NCI-H187 treated with DMSO at 0.1 percent for 48 hours (cell line): Measurements from ENCODE around the gene TENM4.
"Not testable (repeated sequence)": the region's sequence is repeated elsewhere in the genome, so short reads cannot be mapped to it uniquely, and the experiment has no call there.

ENCODE experiments used
- DNase-seq: peaks from one replicate; lab custom pipeline; 2025; lab: John Stamatoyannopoulos, UW

TENM4 gene

DNA sequence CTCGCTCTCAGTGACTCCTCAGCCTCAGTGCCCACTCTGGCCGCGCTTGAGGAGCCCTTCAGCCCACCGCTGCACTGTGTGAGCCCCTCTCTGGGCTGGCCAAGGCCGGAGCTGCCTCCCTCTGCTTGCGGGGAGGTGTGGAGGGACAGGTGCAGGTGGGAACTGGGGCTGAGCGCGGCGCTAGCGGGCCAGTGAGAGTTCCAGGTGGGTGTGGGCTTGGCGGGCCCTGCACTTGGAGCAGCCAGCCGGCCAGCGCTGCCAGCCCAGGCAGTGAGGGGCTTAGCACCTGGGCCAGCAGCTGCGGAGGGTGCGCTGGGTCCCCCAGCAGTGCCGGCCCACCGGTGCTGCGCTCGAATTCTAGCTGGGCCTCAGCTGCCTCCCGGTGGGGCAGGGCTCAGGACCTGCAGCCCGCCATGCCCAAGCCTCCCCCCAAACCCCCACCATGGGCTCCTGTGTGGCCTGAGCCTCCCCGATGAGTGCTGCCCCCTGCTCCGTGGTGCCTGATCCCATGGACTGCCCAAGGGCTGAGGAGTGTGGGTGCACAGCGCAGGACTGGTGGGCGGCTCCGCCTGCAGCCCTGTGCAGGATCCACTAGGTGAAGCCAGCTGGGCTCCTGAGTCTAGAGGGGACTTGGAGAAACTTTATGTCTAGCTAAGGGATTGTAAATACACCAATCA, 802.0 kb downstream of the TENM4 start:
- no peak for DNase-seq

DNA sequence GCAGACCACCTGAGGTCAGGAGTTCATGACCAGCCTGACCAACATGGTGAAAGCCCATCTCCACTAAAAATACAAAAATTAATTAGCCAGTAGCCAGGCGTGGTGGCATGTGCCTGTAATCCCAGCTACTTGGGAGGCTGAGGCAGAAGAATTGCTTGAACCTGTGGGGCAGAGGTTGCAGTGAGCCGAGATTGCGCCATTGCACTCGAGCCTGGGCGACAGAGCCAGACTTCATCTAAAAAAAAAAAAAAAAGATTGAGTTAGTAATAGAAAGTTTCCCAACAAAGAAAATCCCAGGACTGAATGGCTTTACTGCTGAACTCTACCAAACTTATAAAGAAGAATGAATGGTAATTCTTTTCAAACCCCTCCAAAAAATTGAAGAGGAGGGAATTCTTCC, 803.3 kb downstream of the TENM4 start:
- DNase-seq, result not testable (repeated sequence)

DNA sequence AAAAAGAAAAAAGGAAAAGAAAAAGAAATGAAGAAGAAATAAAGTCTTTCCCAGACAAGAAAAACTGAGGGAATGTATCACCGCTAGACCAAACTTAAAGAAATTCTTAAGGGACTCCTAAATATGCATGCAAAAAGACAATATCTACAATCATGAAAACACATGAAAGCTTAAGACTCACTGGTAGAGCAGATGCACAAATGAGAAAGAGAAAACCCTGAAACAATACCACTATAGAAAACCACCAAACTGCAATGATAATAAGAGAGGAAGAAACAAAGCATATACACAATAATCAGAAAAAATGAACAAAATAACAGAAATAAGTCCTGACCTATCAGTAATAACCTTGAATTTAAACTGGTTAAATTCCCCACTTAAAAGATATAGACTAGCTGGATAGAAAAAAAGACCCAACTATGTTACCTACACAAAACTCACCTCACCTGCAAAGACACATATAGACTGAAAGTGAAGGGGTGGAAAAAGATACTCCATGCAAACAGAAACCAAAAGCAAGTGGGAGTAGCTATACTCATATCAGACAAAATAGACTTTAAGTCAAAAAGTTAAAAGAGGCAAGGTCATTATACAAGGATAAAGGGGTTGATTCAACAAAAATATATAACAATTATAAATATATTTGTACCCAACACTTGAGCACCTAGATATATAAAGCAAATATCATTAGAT, 804.9 kb downstream of the TENM4 start:
- DNase-seq, result no peak

DNA sequence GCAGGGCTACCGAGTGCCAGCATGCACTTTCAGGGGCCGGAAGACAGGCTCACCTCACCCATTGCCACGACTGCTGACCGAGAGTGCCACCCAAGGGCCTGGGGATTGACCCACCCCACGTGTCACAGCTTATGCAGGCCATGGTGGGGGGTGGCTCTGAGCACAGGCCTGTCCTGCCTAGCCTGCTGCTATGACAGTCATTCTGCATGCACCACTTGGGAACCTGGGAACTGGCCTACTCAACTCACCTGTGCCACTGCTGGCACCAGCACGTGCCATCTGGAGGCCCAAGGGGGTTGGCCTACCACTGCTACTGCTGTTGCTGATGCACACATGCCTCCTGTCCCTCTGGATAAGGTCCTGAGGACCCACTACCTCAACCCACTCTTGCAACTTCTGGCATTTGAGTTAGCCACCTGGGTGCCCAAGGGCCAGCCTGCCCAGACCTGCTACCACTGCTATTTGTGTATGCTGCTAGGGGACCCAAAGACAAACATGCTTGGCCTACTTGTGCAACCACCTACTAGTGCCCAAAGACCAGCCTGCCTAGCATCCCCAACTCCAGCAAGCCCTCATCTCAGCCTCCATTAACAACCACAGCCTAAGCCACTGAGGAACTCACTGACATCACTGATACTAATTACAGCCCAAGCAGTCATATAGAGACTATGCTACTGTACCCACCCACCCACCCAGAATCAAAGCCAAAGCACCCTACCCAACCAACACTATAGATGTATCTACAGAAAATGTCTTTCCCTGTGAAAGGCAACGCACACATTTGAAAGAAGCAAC, 807.1 kb downstream of the TENM4 start:
- no peak for DNase-seq

DNA sequence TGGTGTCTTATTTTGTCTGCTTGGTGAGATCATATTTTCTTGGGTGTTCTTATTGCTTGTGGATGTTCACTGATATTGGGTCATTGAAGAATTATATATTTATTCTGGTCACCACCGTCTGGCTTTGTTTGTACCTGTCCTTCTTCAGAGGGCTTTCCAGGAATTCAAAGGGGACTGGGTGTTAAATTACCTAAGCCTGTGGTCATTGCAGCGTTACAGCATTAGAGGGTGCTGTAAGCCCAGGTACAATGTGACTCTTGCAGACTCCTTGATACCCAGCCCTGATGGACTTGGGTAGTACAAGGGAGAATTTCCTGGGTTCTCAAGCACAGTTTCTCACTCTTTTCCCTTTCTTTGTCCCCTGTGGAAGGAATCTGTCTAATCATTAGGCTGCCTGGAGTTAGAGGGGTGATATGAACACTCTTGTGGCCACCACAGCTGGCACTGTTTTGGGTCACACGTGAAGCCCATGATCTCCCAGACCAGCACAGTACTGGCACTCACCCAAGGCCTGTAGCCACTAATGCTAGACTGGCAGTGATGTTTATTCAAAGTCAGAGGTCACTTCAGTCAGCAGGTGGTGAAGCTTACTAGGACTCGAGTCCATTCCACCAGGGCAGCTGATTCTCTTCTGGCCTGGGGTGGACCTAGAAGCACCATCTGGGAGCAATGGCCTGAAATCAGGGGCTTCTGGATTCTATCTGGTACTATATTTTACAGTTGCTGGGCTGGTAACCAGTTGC, 810.1 kb downstream of the TENM4 start:
- no peak for DNase-seq

DNA sequence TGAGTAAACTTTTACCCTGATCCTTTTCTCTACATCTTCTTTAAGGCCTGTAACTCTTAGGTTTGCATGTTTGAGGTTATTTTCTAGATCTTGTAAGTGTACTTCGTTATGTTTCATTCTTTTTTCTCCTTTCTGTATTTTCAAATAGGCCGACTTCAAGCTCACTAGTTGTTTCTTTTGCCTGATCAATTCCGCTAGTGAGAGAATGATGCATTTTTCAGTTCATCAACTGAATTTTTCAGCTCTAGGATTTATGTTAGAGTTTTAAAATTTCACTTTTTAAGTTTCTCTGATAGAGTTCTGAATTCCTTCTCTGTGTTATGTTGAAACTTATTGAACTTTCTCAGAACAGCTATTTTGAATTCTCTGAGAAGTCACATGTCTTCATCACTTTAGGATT, 810.7 kb downstream of the TENM4 start:
- no peak for DNase-seq

DNA sequence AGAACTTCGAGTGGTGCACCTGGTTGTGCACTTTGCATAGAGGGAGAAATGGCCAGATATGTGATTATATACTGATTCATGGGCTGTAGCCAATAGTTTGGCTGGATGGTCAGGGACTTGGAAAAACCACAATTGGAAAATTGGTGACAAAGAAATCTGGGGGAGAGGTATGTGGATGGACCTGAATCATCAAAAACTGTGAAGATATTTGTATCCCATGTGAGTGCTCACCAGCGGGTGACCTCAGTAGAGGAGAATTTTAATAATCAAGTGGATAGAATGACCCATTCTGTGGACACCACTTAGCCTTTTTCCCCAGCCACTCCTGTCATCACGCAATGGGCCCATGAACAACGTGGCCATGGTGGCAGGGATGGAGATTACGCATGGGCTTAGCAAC, 818.2 kb downstream of the TENM4 start:
- no peak for DNase-seq

DNA sequence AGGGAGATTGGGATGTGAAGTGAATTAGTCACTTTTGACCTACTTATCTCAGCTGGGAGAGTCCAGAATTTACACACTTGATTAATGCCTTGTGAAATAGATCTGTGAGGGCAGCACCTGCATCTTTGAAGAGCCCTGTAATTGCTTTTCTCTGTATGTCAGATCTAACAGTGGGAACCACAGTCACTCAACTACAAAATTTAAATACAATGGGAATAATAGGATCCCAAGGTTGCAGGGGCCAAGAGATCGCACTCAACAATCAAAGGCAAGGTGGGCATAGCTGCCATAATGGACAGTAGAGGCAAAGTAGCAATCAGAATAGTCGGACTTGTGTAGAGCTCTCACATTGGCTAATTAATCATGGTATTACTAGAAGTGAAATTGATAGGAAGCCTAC, 820.7 kb downstream of the TENM4 start:
- DNase-seq, result no peak

DNA sequence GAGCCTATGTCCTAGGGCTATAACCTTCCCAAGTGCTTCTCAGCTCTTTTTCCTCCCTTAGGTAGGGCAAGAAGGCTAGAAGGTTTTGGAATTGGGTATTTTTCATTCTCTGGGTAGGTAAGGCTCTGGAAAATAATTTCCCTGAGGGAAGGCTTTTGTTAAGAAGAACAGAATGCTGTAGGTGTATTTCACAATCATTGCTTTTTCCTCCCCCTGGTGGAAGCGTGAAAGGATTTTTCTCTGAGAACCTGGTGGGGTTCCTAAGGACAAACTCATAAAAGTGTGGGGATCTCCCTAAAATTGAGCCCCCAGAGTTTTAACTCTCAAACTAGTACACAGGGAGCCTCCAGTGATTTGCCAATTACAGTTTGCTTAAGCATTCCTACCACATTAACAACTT, 825.1 kb downstream of the TENM4 start:
- DNase-seq, result no peak

DNA sequence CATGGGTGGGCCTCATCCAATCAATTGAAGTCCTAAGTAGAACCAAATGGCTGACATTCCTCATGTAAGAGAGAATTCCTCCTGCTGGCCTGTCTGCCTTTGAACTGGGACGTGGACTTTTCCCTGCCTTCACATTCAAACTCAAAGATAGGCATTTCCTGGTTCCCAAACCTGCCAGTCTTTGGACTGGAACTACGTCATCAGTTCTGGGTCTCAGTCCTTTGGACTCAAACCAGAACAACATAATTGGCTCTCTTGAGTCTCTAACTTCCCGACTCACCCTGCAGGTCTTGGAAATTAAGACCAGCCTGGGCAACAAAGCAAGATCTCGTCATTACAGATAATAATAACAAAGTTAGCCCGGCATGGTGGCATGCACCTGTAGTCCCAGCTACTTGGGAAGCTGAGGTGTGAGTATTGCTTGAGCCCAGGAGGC, 827.4 kb downstream of the TENM4 start:
- DNase-seq, result no peak

DNA sequence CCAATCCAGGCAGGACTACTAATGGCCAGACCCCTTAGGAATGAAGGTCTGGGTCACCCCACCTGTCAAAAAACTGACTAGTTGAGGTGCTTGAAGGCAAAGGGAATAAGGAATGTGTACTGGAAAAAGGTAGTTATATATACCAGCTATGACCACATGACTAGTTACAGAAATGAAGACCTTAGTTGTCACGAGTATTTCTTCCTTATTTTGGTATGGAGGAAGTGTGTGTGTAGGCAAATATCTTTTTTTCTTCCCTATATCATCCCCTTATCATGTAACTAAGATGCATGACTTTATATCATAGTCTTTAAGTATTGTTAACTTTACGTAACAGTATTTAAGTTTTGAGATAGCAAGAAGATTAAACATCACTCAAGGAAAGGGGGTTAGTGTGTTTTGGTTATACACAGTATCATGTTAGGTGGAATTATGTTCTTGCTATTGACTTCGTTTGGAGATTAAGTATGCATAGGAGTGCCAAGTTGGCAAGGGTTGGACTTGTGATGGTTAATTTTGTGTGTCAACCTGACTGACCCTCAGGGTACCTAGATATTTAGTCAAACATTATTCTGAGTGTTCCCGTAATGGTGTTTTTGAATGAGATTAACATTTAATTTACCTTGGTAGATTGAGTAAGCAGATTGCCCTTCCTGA, 828.0 kb downstream of the TENM4 start:
- DNase-seq, result no peak

DNA sequence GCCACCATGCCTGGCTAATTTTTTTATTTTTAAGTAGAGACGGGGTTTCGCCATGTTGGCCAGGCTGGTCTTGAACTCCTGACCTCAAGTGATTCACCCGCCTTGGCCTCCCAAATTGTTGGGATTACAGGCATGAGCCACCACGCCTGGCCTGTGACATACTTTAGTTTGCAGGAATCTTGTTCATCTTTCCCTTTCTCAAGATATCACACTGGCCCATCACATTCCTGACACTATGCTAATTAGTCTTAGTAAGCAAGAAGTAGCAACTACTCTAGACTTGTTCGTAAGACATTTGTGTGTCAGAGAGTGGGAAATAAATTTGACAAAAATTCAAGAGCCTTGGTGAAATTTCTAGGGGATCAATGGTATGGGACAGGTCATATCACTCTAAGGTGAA, 831.5 kb downstream of the TENM4 start:
- not testable (repeated sequence) for DNase-seq

DNA sequence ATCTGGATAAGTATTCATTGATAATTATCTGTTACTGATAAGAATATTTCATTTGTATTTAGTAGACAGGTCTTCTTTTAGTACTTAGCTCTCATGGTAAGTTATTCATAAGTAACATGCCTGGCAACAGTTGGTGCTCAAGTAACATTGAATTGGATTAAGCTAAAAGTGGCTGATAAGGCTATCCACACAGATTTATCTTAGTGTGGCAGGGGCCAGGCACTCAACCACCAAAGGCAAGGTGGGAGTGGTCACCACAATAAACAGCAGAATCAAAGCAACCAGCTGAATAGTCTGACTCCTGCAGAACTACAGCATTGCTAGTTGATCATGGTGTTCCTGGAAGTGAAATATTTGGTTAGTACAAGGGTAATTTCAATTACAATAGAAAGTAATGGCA, 833.1 kb downstream of the TENM4 start:
- no peak for DNase-seq

DNA sequence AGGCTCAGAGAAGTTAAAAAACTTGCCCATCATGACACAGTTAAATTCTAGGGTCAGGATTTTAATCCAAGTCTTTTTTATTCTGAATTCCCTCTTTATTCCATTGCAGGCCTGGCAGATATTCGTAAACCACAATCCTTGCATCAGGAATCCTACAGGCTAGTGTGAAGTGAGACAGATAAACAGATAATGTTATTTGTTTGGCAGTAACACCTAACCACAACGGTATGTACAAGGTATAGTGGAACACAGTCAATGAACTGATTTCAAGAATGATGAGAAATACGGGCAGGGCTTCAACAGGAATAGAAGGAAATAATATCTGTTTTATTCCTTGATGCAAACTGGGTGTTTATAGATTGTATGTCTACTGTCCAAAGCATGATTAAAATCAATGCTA, 834.2 kb downstream of the TENM4 start:
- no peak for DNase-seq

DNA sequence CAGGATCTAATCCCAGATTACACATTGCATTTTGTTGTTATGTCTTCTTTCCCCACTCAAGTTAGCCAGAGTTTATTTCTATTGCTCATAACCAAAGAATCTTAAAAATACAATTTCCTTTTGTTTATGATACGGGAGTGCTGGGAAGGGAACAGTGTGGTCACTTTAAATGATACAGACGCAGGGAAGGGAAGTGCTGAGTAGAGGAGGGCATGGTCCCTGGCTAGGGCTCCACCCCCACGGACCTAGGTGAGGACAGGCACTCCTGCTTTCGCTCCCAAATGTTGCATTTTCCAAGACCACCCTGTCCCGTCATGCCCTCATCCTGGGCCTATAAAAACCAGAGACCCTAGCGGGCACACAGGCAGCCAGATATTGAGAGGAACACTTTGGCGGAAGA, 835.5 kb downstream of the TENM4 start:
- no peak for DNase-seq

DNA sequence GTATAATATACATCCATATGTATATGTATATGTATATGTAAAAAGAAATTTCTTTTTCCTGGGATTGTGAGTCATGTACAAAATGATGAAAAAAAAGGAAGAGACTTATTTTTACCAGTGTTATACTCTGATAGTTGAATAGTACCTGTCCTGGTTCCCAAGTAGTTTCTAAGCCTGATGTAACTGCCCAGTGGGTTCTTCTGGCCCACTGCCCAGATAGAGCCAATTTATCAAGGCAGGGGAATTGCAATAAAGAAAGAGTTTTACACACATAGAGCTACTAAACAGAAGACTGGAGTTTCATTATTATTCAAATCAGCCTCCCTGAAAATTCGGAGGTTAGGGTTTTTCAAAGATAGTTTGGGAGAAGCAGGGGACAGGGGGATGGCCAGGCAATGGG, 837.0 kb downstream of the TENM4 start:
- DNase-seq, result no peak
